GM12892 (cell line): ENCODE data around the gene KRIT1.

Experiments used
- POLR2AphosphoS5 ChIP-seq: IDR thresholded peaks from 2 replicates; pipeline ENCODE4 v1.6.1; 2011; ENCODE audit warnings: low read depth, low read length, control low read depth
- TAF1 ChIP-seq: IDR thresholded peaks from 2 replicates; pipeline ENCODE4 v1.6.1; 2011; ENCODE audit warnings: low read depth, mild to moderate bottlenecking, control low read depth, low read length, borderline replicate concordance

DNA sequence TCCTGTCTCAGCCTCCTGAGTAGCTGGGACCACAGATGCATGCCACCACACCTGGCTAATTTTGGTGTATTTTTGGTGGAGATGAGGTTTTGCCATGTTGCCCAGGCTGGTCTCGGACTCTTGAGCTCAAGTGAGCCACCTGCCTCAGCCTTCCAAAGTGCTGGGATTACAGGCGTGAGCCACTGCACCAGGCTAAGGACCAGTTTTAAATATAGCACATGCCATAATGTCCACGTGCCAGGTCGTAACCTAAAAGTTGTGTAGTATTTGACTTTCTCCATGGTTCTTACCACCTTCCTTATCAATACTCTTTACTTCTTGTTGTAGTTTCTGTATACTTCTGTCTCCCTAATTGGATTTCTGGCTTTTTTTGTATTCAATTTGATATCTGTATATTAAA, 13.3 kb upstream of the KRIT1 start:
- TF ChIP-seq POLR2AphosphoS5 = no peak
- no peak for TF ChIP-seq TAF1
